Stimulated activated naive CD8-positive, alpha-beta T cell treated with anti-CD3 and anti-CD28 coated beads, Interleukin-15, Interleukin-2, amounts not matched to agents 100 U/mL and 50 U/mL, for 24 hours (primary cell): ENCODE measurements around the gene DOCK8.
A peak's percentile ranks its signal among the peaks of the same experiment; 100 is the strongest.

Experiments
- ATAC-seq: fragments of 150-1000 bp; cut with Tn5 transposase; one replicate; pipeline ENCODE4 v1.10.0; 2021
- DNase-seq: peaks from one replicate; pipeline ENCODE4 v3.0.0; 2021

DOCK8 gene

GRCh38 chr9:503881-504852, 289.5 kb downstream of the DOCK8 start, which contains the start of gene KANK1:
TSS of gene KANK1 (plus strand) at chr9:504695.
- peak; percentile 79 for DNase-seq

GRCh38 chr9:504921-505740, 290.5 kb downstream of the DOCK8 start:
- peak; percentile 22 for DNase-seq
- peak; percentile 22 for ATAC-seq

More at GRCh38 chr9:503881-504852, 289.5 kb downstream of the DOCK8 start, which contains the start of gene KANK1:
- ATAC-seq: peak; percentile 85

GRCh38 chr9:505741-506059, 291.0 kb downstream of the DOCK8 start:
- DNase-seq: no peak
- no peak for ATAC-seq

- DNase-seq (no peak), ATAC-seq (no peak)
These were observed 291.6 kb downstream of the DOCK8 start for GRCh38 chr9:506281-506680.

GRCh38 chr9:511861-512260, 297.2 kb downstream of the DOCK8 start:
- no peak for DNase-seq
- ATAC-seq: no peak

GRCh38 chr9:512555-513272, 298.0 kb downstream of the DOCK8 start:
- no peak for DNase-seq
- ATAC-seq: no peak
